Measurements from ENCODE around the gene MRFAP1. TPM values are rescaled to one million over a fixed set of nuclear protein-coding genes. Genes with fewer than 3 reads are reported as not detected.
"Not testable (repeated sequence)": the region's sequence is repeated elsewhere in the genome, so short reads cannot be mapped to it uniquely, and the experiment has no call there.

MRFAP1 gene
- total RNA-seq, 1 experiment from 2014 or later, result 203 TPM

DNA sequence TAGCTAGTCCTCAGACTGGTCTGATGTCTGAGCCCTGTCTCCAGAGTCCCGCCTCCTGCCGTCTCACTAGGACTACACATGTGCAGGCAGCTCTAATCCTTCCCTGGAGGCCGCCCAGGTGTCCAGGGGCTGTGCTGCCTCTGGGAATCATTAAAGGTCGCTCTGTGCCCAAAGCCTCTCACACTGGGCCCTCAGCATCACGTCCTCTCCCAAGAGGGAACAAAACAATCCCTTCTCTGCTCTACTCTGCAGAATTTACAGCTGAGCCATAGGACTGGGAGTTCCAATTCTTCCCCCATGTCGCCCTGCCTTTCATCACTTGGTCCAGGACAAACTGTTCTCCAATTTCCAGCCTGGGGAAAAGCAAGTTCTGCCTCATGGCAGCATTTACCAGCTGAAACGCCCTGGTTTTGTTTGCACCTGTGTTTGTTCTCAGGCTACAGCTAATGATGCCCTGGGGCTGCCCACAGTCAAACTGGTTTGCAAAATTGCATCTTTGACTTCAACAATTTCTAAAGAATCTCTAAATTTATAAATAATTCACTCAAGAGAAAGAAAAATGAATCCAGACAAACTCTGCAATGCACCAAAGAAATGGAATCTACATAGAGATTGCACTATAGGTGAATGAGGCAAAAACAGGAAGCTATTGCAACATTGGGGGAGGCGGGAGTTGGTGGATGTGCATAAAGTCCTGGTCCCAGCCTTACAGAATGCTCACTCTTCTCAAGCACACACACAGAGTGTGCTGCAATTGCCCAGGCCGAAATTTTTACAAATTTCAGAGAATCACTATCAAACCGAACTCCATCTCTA, 7.2 kb upstream of the MRFAP1 start:
- no peak for DNase-seq (ENCODE audit: low spot score)

- DNase-seq (ENCODE audit: low spot score), result no peak
Observed at GRCh38 chr4:6634746-6635145, 5.7 kb upstream of the MRFAP1 start.

GRCh38 chr4:6639137-6639680, 1.3 kb upstream of the MRFAP1 start:
- no peak for DNase-seq (ENCODE audit: low spot score)

GRCh38 chr4:6641164-6641970, 882 bp downstream of the MRFAP1 start:
- DNase-seq (ENCODE audit: low spot score), result no peak

GRCh38 chr4:6641971-6642320, 1.5 kb downstream of the MRFAP1 start:
- DNase-seq (ENCODE audit: low spot score), result no peak

GRCh38 chr4:6643141-6643847, 2.8 kb downstream of the MRFAP1 start:
- no peak for DNase-seq (ENCODE audit: low spot score)

DNA sequence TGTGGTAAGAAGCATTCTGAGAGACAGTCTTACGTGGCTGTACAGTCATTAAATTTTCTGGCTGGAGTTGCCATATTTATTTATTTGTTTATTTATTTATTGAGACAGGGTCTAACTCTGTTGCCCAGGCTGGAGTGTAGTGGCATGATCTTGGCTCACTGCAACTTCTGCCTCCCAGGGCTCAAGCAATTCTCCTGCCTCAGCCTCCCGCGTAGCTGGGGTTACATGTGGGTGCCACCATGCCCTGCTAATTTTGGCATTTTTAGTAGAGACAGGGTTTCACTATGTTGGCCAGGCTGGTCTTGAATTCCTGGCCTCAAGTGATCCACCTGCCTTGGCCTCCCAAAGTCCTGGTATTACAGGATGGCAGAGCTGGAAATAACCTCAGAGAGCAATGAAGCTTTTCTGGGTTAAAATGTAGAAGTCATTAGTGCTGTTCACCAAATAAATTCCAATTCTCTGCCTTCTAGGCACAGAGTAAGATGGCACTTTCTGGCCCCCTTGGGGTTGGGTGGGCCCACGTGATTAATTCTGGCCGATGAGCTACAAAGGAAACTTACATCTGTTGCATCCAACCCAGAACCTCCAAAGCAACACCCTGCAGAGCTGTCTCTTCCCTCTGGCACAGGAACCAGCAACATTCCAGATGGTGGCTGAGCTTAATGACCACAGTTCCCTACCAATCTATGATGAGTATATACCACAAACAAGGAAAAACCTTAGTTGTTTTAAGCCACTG, 4.5 kb downstream of the MRFAP1 start:
- DNase-seq (ENCODE audit: low spot score), result no peak

- no peak for DNase-seq (ENCODE audit: low spot score)
Observed at GRCh38 chr4:6647169-6647568, 6.7 kb downstream of the MRFAP1 start.

DNA sequence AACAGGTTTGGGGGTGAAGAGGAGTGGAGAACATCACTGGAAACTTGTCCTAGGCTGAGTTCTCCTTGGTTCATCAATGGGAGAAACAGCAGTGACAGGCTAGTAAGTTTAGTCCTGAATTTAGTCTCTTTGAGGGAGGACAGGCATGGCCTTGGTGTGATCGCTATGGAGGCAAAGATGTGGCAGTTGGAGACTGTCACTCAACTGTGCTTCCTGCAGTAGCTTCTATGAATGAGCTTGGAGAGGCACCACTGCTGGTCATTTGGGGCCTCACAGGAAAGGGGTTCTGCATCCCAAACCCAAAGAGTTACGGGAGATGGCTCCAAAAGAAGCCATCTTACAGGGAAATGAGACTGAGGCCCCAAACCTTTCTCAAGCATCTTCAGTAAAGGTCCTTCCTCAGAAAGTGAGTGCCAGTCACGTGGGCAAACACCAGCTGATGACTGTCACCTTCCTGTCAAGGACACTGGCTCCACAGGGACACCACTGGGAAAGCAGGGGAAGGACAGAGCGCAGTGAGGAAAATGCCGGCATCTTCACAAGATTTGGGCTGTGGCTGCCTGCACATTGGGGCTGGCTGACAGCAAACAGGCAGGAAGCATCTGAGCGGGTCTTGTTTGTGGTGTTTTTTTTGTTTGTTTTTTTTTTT, 7.2 kb downstream of the MRFAP1 start:
- DNase-seq (ENCODE audit: low spot score), result no peak

DNA sequence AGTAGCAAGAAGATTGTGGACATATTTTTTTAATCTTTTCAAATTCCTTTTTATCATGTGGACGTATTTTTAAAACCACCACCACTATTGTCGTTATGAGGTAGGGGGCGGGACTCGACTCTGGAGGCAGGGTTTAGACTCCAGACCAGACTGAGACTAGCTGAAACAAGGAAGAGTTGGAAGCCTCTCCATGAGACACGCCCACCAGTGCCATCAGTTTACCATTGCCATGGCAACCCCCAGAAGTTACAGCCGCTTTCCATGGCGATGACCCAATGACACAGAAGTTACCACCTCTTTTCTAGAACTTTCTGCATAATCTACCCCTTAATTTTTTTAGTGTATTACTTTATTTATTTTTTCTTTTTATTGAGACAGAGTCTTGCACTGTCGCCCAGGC, 8.7 kb downstream of the MRFAP1 start:
- DNase-seq (ENCODE audit: low spot score), result no peak

GRCh38 chr4:6654211-6654610, 13.7 kb downstream of the MRFAP1 start:
- DNase-seq (ENCODE audit: low spot score), result not testable (repeated sequence)

GRCh38 chr4:6655291-6655690, 14.8 kb downstream of the MRFAP1 start:
- not testable (repeated sequence) for DNase-seq (ENCODE audit: low spot score)

- DNase-seq (ENCODE audit: low spot score), result no peak
Observed at GRCh38 chr4:6655924-6656323, 15.4 kb downstream of the MRFAP1 start.

DNA sequence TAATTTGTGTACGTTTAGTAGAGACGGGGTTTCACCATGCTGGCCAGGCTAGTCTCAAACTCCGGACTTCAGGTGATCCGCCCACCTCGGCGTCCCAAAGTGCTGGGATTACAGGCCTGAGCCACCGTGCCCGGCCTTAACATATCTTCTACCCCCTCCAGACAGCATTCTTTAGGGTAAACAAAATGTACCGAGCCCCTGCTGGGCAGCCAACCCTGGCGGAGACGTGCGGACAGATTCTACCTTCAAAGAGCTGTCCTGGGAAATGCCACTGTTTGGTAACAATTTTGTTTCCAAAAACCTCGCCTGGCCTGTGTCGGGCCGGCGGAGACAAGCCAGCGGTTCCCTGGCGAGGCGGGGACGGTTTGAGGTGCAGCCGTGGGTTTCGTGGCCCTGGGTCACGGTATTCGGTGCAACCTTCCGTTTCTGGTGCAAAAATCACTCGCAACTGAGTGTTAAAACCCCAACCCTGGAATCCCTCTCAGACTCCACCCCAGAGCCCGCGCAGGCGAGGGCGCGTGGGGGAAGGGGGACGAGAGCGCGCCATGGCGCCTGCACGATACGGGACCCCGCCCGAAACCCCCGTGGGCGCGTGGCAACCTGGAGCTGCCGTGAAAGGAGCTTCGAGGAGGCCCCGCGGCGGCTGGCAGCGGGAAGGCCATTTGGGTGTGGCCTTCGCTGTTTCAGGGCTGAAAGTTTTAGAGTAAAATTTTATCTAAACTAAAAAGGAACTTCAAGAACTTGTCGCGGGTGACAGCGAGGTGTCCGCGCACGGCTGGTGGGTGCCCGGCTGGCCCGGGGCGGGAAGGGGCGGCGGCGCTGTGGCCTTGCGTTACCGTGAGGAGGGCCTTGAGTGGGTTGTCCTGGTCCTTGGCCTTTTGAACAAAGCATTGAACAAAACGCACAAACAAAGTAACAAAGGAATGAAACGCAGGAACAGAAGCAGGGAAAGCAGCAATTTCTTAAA, 17.0 kb downstream of the MRFAP1 start:
- DNase-seq (ENCODE audit: low spot score), result no peak

DNA sequence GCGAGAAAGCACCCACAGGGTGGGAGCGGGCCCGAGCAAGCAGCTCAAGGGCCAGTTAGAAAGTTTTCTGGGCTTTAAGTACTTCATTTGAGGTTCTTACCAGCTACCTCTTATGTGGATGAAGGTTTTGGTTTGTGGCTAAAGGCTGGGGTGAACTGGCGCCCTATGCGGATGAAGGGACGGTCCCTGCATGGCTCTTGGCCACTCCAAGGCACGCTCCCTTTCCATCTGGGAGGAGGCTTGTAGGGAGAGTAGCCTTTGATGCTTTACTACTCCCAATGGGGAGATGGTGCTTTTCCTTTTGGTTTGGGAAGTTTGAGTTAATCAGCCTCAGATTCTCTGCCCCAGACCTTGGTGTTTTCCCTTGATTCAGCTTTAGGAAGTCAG, 17.7 kb downstream of the MRFAP1 start:
- no peak for DNase-seq (ENCODE audit: low spot score)

DNA sequence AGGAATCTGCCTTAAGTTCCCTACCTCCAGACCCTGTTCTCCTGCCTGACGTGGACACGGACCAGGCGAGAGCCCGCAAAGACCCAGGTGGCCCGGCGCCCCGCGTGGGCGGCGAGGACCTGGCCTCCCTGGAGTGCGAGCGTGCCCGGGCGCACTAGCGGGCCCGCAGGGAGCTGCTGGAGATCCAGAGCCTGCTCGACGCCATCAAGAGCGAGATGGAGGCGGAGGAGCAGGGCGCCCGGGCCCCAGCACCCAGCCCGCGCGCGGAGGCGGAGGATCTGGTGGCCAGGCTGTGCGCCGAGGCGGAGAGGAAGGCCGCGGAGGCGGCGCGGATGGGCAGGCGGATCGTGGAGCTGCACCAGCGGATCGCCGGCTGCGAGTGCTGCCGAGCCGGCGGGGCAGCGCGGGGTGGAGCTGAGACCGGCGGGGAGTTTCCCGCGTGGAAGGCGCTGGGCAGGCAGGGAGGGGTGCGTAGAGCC, 18.2 kb downstream of the MRFAP1 start:
- no peak for DNase-seq (ENCODE audit: low spot score)

GRCh38 chr4:6659897-6660296, 19.4 kb downstream of the MRFAP1 start:
- DNase-seq (ENCODE audit: low spot score), result no peak

DNA sequence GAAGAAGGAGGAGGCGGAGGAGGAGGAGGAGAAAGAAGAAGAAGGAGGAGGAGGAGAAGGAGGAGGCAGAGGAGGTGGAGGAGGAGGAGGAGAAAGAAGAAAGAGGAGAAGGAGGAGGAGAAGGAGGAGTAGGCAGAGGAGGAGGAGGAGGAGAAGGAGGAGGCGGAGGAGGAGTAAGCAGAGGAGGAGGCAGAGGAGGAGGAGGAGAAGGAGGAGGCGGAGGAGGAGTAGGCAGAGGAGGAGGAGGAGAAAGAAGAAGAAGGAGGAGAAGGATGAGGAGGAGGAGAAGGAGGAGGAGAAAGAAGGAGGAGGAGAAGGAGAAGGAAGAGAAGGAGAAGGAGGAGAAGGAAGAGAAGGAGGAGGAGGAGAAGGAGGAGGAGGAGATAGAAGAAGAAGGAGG, 19.9 kb downstream of the MRFAP1 start:
- DNase-seq (ENCODE audit: low spot score), result no peak

DNA sequence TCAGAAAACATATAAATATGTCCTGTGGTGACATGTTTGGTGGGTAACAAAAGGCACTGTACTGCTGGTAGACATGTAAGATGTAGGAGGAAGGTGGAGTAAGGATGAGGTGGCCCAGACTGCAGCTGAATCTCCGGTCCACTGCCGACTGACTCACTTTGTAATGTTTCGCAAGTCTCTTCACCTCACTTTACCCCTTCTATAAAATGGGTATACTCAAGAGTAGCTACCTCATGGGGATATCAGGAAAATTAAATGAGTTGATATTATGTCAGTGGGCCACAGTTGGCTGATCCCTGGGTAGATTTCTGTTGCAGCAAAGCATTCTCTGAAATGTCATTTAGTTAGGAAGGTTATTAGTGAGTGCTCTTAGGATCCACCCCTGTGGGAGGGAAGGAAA, 22.1 kb downstream of the MRFAP1 start:
- DNase-seq (ENCODE audit: low spot score), result no peak
